HepG2 (cell line): ENCODE data around the gene TFEB. TPM values are rescaled to one million over a fixed set of nuclear protein-coding genes. Genes with fewer than 3 reads are reported as not detected.

Source experiments
- CBX5 ChIP-seq: sonication (generic); formaldehyde crosslinking; IDR thresholded peaks from 2 replicates; pipeline ENCODE4 v1.4.0; 2020; ENCODE audit warnings: missing genetic modification reagents, borderline replicate concordance
- GTF3A ChIP-seq: sonication (generic); formaldehyde crosslinking; conservative IDR thresholded peaks from 2 replicates; pipeline ENCODE4 v1.4.0; 2020; ENCODE audit warnings: mild to moderate bottlenecking, missing genetic modification reagents
- IKZF1 ChIP-seq: fragments of 450-650 bp; IDR thresholded peaks from 2 replicates; pipeline ENCODE4 v1.7.1; 2016
- KDM2A ChIP-seq: sonication (generic); formaldehyde crosslinking; IDR thresholded peaks from 2 replicates; pipeline ENCODE4 v1.4.0; 2020; ENCODE audit warnings: low read depth, missing genetic modification reagents, borderline replicate concordance
- MIER3 ChIP-seq: IDR thresholded peaks from 2 replicates; pipeline ENCODE4 v1.6.1; 2016; ENCODE audit warnings: missing compliant biosample characterization, borderline replicate concordance
- NR2F1 ChIP-seq, 2 experiments: fragments of 450-650 bp in 1 of 2; formaldehyde crosslinking in 1 of 2; IDR thresholded peaks; 2 replicates each; pipeline versions ENCODE4 v1.5.0 to v1.6.1; 2016 to 2020; ENCODE audit warnings: mild to moderate bottlenecking in 1 of 2, missing compliant biosample characterization in 1 of 2, missing genetic modification reagents in 1 of 2, moderate library complexity in 1 of 2
- PHF21A ChIP-seq: sonication (generic); formaldehyde crosslinking; IDR thresholded peaks from 2 replicates; pipeline ENCODE4 v1.5.0; 2020; ENCODE audit warnings: mild to moderate bottlenecking, missing genetic modification reagents
- RCOR2 ChIP-seq: IDR thresholded peaks from 2 replicates; pipeline ENCODE4 v1.6.1; 2016; ENCODE audit warnings: missing biosample characterization, missing genetic modification reagents
- SRSF4 ChIP-seq: fragments of 200-400 bp; formaldehyde crosslinking; IDR thresholded peaks from one replicate; pipeline ENCODE4 v1.6.1; 2018; ENCODE audit warnings: mild to moderate bottlenecking, low read depth, low read length, moderate library complexity; ENCODE audit not compliant: poor library complexity, severe bottlenecking
- TEAD3 ChIP-seq: optimal IDR thresholded peaks from 2 replicates; pipeline ENCODE3; 2016; ENCODE audit warnings: borderline replicate concordance
- ZNF17 ChIP-seq: sonication (generic); formaldehyde crosslinking; IDR thresholded peaks from 2 replicates; pipeline ENCODE4 v1.5.0; 2020; ENCODE audit warnings: mild to moderate bottlenecking, missing genetic modification reagents
- ZNF460 ChIP-seq: sonication (generic); formaldehyde crosslinking; IDR thresholded peaks from 2 replicates; pipeline ENCODE4 v1.5.1; 2020; ENCODE audit warnings: missing genetic modification reagents, mild to moderate bottlenecking, borderline replicate concordance
- ZNF484 ChIP-seq: sonication (generic); formaldehyde crosslinking; IDR thresholded peaks from 2 replicates; pipeline ENCODE4 v1.5.1; 2020; ENCODE audit warnings: mild to moderate bottlenecking, low read depth, missing genetic modification reagents, borderline replicate concordance
- ZNF564 ChIP-seq: sonication (generic); formaldehyde crosslinking; IDR thresholded peaks from 2 replicates; pipeline ENCODE4 v1.8.1; 2023; ENCODE audit warnings: mild to moderate bottlenecking, missing genetic modification reagents
- ZNF672 ChIP-seq: sonication (generic); formaldehyde crosslinking; IDR thresholded peaks from 2 replicates; pipeline ENCODE4 v1.8.1; 2022; ENCODE audit warnings: missing genetic modification reagents
- polyA plus RNA-seq, 8 experiments: library from polyadenylated mRNA; depleted of rRNA in 3 of 8; stranded (reverse) in 7 of 8; unstranded in 1 of 8; fragments of >200 nt; fragmentation: Illumina TruSeq in 4 of 8; extraction: Trizol in 4 of 8; gene quantifications; 2 replicates each; pipeline versions ENCODE4 v1.2.1 to v1.2.3, GENCODE V29; 2011 to 2016; ENCODE audit warnings: low read depth in 4 of 8, missing spikeins in 1 of 8, mixed read lengths in 1 of 8; ENCODE audit not compliant: insufficient read depth in 1 of 8
- total RNA-seq, 5 experiments: library from RNA; depleted of rRNA; stranded (reverse); fragments of >200 nt; fragmentation: Illumina TruSeq; extraction: Trizol; gene quantifications; 2 replicates each; pipeline ENCODE4 v1.2.3, GENCODE V29; 2016; ENCODE audit warnings: low read depth in 1 of 5
- TF ChIP-seq, protein P1 (sequence below): sonication (generic); formaldehyde crosslinking; IDR thresholded peaks from 2 replicates; pipeline ENCODE4 v1.8.0; 2022; ENCODE audit warnings: missing genetic modification reagents, low read depth, mild to moderate bottlenecking, borderline replicate concordance
- TF ChIP-seq, protein P2 (sequence below): sonication (generic); formaldehyde crosslinking; IDR thresholded peaks from 2 replicates; pipeline ENCODE4 v1.4.0; 2020; ENCODE audit warnings: missing genetic modification reagents
- TF ChIP-seq, protein P3 (sequence below): sonication (generic); formaldehyde crosslinking; IDR thresholded peaks from 2 replicates; pipeline ENCODE4 v1.8.0; 2022; ENCODE audit warnings: missing genetic modification reagents, mild to moderate bottlenecking, moderate library complexity, borderline replicate concordance
- TF ChIP-seq, protein P4 (sequence below): sonication (generic); formaldehyde crosslinking; IDR thresholded peaks from 2 replicates; pipeline ENCODE4 v1.4.0; 2020; ENCODE audit warnings: missing genetic modification reagents, low read depth, mild to moderate bottlenecking, borderline replicate concordance
- TF ChIP-seq, protein P5 (sequence below): sonication (generic); formaldehyde crosslinking; IDR thresholded peaks from 2 replicates; pipeline ENCODE4 v1.4.0; 2020; ENCODE audit warnings: missing genetic modification reagents

TFEB gene
- total and polyA plus RNA-seq, 2 of the 13 experiments (the other 11 are each of a cell fraction or from before 2014, with no cell fraction given), result 13.3 to 18.7 TPM

DNA sequence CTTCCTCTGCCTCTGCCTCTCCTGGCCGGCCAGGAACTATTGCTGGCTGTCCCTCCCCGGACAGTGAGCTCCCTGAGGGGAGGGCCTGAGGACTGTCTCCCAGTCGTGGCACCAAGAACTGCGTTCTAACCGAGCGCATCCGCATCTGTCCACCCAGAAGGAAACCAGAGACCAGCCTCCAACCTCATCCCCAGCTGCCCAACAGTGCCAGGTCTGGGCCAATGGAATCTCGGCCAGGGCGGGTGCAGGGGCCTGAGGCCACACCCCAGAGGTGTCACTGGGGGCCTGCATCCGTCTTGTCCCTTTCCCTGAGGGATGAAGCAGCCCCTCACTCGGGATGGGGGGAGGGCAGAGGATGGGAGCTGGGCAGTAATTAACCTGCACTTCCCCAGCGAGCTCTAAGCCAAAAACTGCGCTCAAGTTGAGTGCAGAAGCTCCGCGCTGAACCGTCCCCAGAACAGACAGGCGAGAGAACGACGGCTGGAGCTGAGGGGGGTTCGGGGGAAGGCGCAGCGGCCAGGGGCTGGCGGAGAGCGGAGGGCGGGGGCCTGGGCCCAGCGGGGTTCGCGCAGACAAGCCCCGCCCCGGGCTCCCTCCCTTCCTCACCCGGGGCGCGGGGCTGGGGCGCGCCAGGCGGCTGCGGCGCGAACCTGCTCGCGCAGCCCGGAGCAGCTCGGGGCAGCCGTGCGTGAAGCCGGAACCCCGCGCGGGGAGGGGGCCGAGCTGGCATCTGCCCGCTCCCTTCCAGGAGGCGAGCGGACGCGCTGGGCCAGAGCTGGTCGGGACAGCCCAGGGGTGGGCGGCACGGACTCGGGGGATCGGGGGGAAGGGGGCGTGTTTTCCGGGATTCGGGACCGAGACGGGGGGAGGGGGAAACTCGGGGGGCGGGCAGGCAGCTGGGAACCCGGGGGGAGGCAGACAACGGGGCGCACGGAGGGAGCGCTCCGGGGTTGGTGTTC, 1.4 kb downstream of the TFEB start (continued):
- TF ChIP-seq ZNF484 (CRISPR knock-in tag), result no peak
- no peak for TF ChIP-seq ZNF460 (CRISPR knock-in tag)
- TF ChIP-seq IKZF1, result no peak
- TF ChIP-seq, protein P1, sequence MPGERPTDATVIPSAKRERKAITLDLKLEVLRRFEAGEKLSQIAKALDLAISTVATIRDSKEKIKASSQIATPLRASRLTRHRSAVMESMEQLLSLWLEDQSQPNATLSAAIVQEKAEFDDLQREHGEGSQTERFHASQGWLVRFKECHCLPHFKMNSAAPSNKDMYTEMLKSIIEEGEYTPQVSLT (CRISPR knock-in tag), result no peak
- TF ChIP-seq MIER3 (CRISPR knock-in tag), result no peak
- TF ChIP-seq ZNF564 (CRISPR knock-in tag), result peak; percentile 64
- TF ChIP-seq, protein P2, sequence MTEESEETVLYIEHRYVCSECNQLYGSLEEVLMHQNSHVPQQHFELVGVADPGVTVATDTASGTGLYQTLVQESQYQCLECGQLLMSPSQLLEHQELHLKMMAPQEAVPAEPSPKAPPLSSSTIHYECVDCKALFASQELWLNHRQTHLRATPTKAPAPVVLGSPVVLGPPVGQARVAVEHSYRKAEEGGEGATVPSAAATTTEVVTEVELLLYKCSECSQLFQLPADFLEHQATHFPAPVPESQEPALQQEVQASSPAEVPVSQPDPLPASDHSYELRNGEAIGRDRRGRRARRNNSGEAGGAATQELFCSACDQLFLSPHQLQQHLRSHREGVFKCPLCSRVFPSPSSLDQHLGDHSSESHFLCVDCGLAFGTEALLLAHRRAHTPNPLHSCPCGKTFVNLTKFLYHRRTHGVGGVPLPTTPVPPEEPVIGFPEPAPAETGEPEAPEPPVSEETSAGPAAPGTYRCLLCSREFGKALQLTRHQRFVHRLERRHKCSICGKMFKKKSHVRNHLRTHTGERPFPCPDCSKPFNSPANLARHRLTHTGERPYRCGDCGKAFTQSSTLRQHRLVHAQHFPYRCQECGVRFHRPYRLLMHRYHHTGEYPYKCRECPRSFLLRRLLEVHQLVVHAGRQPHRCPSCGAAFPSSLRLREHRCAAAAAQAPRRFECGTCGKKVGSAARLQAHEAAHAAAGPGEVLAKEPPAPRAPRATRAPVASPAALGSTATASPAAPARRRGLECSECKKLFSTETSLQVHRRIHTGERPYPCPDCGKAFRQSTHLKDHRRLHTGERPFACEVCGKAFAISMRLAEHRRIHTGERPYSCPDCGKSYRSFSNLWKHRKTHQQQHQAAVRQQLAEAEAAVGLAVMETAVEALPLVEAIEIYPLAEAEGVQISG, result peak; percentile 35
- TF ChIP-seq, protein P3, sequence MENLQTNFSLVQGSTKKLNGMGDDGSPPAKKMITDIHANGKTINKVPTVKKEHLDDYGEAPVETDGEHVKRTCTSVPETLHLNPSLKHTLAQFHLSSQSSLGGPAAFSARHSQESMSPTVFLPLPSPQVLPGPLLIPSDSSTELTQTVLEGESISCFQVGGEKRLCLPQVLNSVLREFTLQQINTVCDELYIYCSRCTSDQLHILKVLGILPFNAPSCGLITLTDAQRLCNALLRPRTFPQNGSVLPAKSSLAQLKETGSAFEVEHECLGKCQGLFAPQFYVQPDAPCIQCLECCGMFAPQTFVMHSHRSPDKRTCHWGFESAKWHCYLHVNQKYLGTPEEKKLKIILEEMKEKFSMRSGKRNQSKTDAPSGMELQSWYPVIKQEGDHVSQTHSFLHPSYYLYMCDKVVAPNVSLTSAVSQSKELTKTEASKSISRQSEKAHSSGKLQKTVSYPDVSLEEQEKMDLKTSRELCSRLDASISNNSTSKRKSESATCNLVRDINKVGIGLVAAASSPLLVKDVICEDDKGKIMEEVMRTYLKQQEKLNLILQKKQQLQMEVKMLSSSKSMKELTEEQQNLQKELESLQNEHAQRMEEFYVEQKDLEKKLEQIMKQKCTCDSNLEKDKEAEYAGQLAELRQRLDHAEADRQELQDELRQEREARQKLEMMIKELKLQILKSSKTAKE, result peak; percentile 8
- no peak; the same call in 1 of the 2 replicates for TF ChIP-seq ZNF672 (CRISPR knock-in tag)
- TF ChIP-seq GTF3A (CRISPR knock-in tag), result no peak
- TF ChIP-seq CBX5 (CRISPR knock-in tag), result no peak
- 0 out of 2 replicates have a peak, but pooled peaks have one; percentile 8 for TF ChIP-seq PHF21A (CRISPR knock-in tag)
- TF ChIP-seq ZNF17 (CRISPR knock-in tag), result no peak
- TF ChIP-seq NR2F1 (CRISPR knock-in tag; IDR thresholded peaks at IDR 0.05), result no peak
- no peak for TF ChIP-seq SRSF4
- TF ChIP-seq, protein P4, sequence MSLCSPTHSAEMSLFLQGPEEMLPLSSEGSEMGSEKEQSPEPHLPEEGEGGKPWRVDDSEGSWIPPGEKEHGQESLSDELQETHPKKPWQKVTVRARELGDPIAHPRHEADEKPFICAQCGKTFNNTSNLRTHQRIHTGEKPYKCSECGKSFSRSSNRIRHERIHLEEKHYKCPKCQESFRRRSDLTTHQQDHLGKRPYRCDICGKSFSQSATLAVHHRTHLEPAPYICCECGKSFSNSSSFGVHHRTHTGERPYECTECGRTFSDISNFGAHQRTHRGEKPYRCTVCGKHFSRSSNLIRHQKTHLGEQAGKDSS (CRISPR knock-in tag), result no peak
- TF ChIP-seq RCOR2 (CRISPR knock-in tag), result peak; percentile 70; the same call in 1 of the 2 replicates
- no peak for TF ChIP-seq KDM2A (CRISPR knock-in tag)
- TF ChIP-seq, protein P5, sequence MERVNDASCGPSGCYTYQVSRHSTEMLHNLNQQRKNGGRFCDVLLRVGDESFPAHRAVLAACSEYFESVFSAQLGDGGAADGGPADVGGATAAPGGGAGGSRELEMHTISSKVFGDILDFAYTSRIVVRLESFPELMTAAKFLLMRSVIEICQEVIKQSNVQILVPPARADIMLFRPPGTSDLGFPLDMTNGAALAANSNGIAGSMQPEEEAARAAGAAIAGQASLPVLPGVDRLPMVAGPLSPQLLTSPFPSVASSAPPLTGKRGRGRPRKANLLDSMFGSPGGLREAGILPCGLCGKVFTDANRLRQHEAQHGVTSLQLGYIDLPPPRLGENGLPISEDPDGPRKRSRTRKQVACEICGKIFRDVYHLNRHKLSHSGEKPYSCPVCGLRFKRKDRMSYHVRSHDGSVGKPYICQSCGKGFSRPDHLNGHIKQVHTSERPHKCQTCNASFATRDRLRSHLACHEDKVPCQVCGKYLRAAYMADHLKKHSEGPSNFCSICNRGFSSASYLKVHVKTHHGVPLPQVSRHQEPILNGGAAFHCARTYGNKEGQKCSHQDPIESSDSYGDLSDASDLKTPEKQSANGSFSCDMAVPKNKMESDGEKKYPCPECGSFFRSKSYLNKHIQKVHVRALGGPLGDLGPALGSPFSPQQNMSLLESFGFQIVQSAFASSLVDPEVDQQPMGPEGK (CRISPR knock-in tag), result peak; percentile 93
- TF ChIP-seq TEAD3, result peak; percentile 24
